Fibroblast of upper back skin (primary cell): ENCODE measurements around the gene LGSN.
"Not testable (repeated sequence)": the region's sequence is repeated elsewhere in the genome, so short reads cannot be mapped to it uniquely, and the experiment has no call there.

ENCODE experiments used
- DNase-seq: peaks from one replicate; pipeline ENCODE4 v3.0.0-alpha.2; 2013

The LGSN gene

DNA sequence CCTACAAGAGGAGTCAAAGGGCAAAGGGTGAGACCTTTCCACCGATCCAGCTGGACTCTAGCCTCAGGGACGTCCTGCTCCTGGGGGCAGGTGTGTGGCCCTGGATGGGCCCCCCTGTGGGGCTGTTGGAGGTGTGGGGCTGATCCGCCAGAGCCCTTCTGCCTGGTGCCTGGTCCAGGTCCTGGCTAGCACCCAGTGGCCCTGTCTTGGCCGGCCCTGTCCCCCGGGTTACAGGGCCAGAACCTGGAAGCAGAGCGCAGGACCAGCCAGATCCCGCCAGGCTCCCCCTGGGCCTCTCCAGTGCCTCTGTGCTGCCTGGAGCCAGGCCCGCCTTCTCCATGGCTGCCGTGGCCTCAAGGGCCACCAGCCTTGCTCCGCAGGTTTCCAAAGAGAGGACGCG lies 89.3 kb downstream of the LGSN start:
- DNase-seq = not testable (repeated sequence)

DNA sequence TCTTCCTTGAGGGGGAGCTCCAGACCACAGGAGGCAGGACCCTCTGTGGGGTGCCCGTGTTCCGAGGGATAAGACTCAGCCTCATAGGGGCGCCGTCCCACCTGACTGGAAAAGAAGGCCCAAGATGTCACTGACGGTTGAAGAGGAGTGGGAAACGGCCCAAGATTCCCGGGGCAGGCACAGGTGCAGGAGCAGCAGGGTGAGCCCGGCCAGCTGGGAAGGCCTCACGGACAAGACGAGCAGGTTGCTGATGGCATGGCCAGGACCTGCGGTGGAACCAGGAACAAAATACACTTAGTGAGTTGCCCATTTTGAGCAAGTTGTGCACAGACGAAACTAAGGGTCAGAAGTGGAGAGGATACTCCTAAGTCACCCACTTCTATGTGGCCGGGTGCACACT lies 89.8 kb downstream of the LGSN start:
- DNase-seq = not testable (repeated sequence)

DNA sequence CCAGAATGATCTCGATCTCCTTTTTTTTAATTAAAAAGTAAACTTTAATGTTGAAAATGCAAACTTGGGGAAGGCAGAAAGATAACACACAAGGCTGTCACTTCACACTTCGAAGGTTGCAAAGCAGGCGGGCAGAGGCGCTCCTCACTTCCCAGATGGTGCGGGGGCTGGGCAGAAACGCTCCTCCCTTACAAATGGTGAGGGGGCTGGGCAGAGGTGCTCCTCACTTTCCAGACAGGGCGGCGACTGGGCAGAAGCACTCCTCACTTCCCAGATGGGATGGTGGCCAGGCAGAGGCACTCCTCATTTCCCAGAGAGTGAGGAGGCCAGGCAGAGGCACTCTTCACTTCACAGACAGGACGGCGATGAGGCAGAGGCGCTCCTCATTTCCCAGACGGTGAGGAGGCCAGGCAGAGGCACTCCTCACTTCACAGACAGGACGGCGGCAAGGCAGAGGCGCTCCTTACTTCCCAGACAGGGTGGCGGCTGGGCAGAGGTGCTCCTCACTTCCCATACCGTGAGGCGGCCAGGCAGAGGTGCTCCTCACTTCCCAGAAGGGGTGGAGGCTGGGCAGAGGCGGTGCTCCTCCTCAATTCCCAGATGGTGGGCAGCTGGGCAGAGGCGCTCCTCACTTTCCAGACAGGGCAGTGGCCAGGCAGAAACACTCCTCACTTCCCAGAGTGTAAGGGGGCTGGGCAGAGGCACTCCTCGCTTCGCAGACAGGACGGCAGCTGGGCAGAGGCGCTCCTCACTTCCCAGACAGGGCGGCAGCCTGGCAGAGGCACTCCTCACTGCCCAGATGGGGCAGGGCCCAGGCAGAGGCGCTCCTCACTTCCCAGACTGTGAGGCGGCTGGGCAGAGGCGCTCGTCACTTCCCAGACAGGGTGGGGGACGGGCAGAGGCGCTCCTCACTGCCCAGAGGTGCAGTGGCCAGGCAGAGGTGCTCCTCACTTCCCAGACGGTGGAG lies 91.6 kb downstream of the LGSN start:
- not testable (repeated sequence) for DNase-seq

DNA sequence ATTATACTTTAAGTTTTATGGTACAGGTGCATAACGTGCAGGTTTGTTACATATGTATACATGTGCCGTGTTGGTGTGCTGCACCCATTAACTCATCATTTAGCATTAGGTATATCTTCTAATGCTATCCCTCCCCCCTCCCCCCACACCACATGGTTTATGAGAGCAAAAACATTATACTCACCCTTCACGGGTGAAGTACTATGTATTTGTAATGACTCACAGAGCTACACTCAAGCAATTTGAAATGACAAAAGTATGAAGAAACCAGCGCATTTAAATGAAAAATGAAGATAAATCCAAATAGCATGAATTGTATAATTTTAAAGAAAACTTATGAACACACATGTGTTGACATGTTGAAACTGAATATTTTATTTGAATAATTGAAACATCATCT lies 93.8 kb downstream of the LGSN start:
- DNase-seq = not testable (repeated sequence)
